NCI-H1694 (cell line): Measurements from ENCODE around the gene GNAQ.

Experiments used
- DNase-seq: peaks from one replicate; lab custom pipeline; 2025; lab: John Stamatoyannopoulos, UW

GNAQ gene

GRCh38 chr9:77811832-77812231, 219.8 kb downstream of the GNAQ start:
- DNase-seq: no peak

GRCh38 chr9:77810637-77811119, 220.9 kb downstream of the GNAQ start:
- no peak for DNase-seq

GRCh38 chr9:77810047-77810446, 221.6 kb downstream of the GNAQ start:
- DNase-seq: no peak

GRCh38 chr9:77809552-77809951, 222.1 kb downstream of the GNAQ start:
- DNase-seq: no peak

- DNase-seq: no peak
These were observed 222.9 kb downstream of the GNAQ start for GRCh38 chr9:77808751-77809081.

GRCh38 chr9:77807846-77808750, 223.5 kb downstream of the GNAQ start:
- DNase-seq: no peak

- DNase-seq: no peak
These were observed 224.3 kb downstream of the GNAQ start for GRCh38 chr9:77807281-77807683.

GRCh38 chr9:77806741-77807140, 224.9 kb downstream of the GNAQ start:
- DNase-seq: no peak

GRCh38 chr9:77805810-77806209, 225.8 kb downstream of the GNAQ start:
- DNase-seq: no peak

- DNase-seq: no peak
These were observed 228.2 kb downstream of the GNAQ start for GRCh38 chr9:77803423-77803822.

GRCh38 chr9:77802515-77803293, 228.9 kb downstream of the GNAQ start:
- DNase-seq: no peak

GRCh38 chr9:77802064-77802463, 229.5 kb downstream of the GNAQ start:
- no peak for DNase-seq

GRCh38 chr9:77800924-77801551, 230.6 kb downstream of the GNAQ start:
- DNase-seq: no peak

- DNase-seq: no peak
These were observed 233.5 kb downstream of the GNAQ start for GRCh38 chr9:77798140-77798539.

GRCh38 chr9:77794985-77795384, 236.6 kb downstream of the GNAQ start:
- no peak for DNase-seq

- no peak for DNase-seq
These were observed 237.8 kb downstream of the GNAQ start for GRCh38 chr9:77793849-77794248.

- DNase-seq: no peak
These were observed 241.7 kb downstream of the GNAQ start for GRCh38 chr9:77789891-77790290.

- DNase-seq: peak; percentile 58
These were observed 246.3 kb downstream of the GNAQ start for GRCh38 chr9:77785341-77785740.

- DNase-seq: no peak
These were observed 248.1 kb downstream of the GNAQ start for GRCh38 chr9:77783518-77783917.

- DNase-seq: no peak
These were observed 252.6 kb downstream of the GNAQ start for GRCh38 chr9:77779010-77779409.

GRCh38 chr9:77773381-77773780, 258.2 kb downstream of the GNAQ start:
- no peak for DNase-seq

- DNase-seq: no peak
These were observed 259.0 kb downstream of the GNAQ start for GRCh38 chr9:77772646-77773045.

- no peak for DNase-seq
These were observed 260.4 kb downstream of the GNAQ start for GRCh38 chr9:77771171-77771570.
